MM.1S (cell line): ENCODE data around the gene MSI2.

Source experiments
- DNase-seq: peaks from one replicate; pipeline ENCODE4 v3.0.0-alpha.2; 2015
- H2AFZ ChIP-seq: fragments of 300-600 bp; sonication (generic); 2 replicates; pipeline ENCODE4 v1.6.0; 2016; ENCODE audit warnings: antibody characterized with exemption, low read length
- H3F3A ChIP-seq: fragments of 300-600 bp; sonication (generic); 2 replicates; pipeline ENCODE4 v1.6.1; 2016; ENCODE audit warnings: mild to moderate bottlenecking, antibody characterized with exemption, low read length, moderate library complexity, mixed read lengths; ENCODE audit not compliant: insufficient read depth
- H3K27ac ChIP-seq: fragments of 300-600 bp; sonication (generic); 2 replicates; pipeline ENCODE4 v1.5.1; 2016; ENCODE audit warnings: mild to moderate bottlenecking, low read length
- H3K27me3 ChIP-seq: fragments of 300-600 bp; sonication (generic); replicated peaks from 2 replicates; pipeline ENCODE4 v1.6.0; 2016; ENCODE audit warnings: low read length; ENCODE audit not compliant: insufficient read depth
- H3K36me3 ChIP-seq: fragments of 300-600 bp; sonication (generic); replicated peaks from 2 replicates; pipeline ENCODE4 v1.6.1; 2016; ENCODE audit warnings: mild to moderate bottlenecking, low read length, mixed read lengths; ENCODE audit not compliant: insufficient read depth
- H3K4me1 ChIP-seq: fragments of 300-600 bp; sonication (generic); 2 replicates; pipeline ENCODE4 v1.6.1; 2016; ENCODE audit warnings: low read length, mixed read lengths
- H3K4me2 ChIP-seq: fragments of 300-600 bp; sonication (generic); 2 replicates; pipeline ENCODE4 v1.6.0; 2016; ENCODE audit warnings: low read depth, low read length
- H3K4me3 ChIP-seq: fragments of 300-600 bp; sonication (generic); 2 replicates; pipeline ENCODE4 v1.5.1; 2016; ENCODE audit warnings: low read length, mixed read lengths
- H3K79me2 ChIP-seq: fragments of 300-600 bp; sonication (generic); 2 replicates; pipeline ENCODE4 v1.6.1; 2016; ENCODE audit warnings: mixed run types, low read length, mixed read lengths
- H3K9ac ChIP-seq: fragments of 300-600 bp; sonication (generic); 2 replicates; pipeline ENCODE4 v1.6.1; 2016; ENCODE audit warnings: low read length, mixed read lengths
- H3K9me2 ChIP-seq: fragments of 300-600 bp; sonication (generic); replicated peaks from 2 replicates; pipeline ENCODE4 v1.6.1; 2016; ENCODE audit warnings: mild to moderate bottlenecking, low read length, mixed read lengths; ENCODE audit not compliant: insufficient read depth
- H3K9me3 ChIP-seq: fragments of 300-600 bp; sonication (generic); replicated peaks from 2 replicates; pipeline ENCODE4 v1.6.1; 2016; ENCODE audit warnings: mild to moderate bottlenecking, low read length, mixed read lengths; ENCODE audit not compliant: insufficient read depth
- H4K20me1 ChIP-seq: fragments of 300-600 bp; sonication (generic); 2 replicates; pipeline ENCODE4 v1.6.1; 2016; ENCODE audit warnings: mild to moderate bottlenecking, low read length, moderate library complexity, mixed read lengths; ENCODE audit not compliant: insufficient read depth
- EZH2 ChIP-seq: fragments of 300-600 bp; sonication (generic); optimal IDR thresholded peaks from 2 replicates; pipeline ENCODE3; 2017; ENCODE audit warnings: low read depth, mild to moderate bottlenecking, antibody characterized with exemption, low read length, mixed read lengths
- EZH2phosphoT487 ChIP-seq: fragments of 300-600 bp; sonication (generic); IDR thresholded peaks from 2 replicates; pipeline ENCODE4 v1.6.1; 2018; ENCODE audit warnings: antibody characterized with exemption, low read length
- TF ChIP-seq, protein P1 (sequence below): fragments of 300-600 bp; sonication (generic); IDR thresholded peaks from 2 replicates; pipeline ENCODE4 v1.5.1; 2016; ENCODE audit warnings: antibody characterized with exemption, low read length, mixed read lengths

MSI2 gene

DNA sequence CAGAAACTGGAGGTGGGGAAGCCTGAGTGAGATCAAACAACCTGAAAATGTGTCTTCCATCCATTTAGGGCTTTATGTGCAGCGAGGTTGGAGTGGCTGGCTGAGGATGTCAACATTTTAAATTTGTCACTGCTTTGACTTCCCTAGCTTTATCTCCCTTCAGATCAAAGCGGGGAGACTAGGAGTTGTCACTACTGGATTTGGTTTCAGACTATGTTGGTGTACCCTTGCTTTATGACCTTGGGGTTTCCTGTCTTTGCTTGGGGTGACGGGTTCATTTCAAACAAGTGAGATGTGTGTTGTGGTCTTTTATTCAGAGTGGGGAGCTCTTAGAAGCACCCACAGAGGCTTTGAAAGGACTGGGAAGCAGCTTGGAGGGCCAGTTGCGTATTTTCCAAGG, 25.6 kb downstream of the MSI2 start:
- H2AFZ ChIP-seq = no peak overlapping the region
- H3K4me3 ChIP-seq = no peak overlapping the region
- H3K9me3 ChIP-seq = no peaks in the 10 kb centered on the region
- no peaks in the 10 kb centered on the region for H4K20me1 ChIP-seq
- peaks cover 32% of the 10 kb centered on the region for H3F3A ChIP-seq
- H3K79me2 ChIP-seq = peaks cover 76% of the 10 kb centered on the region
- peaks cover 42% of the 10 kb centered on the region for H3K4me1 ChIP-seq
- H3K36me3 ChIP-seq = 0 out of 2 replicates have a peak, but pooled peaks cover 5% of the 10 kb centered on the region
- H3K27ac ChIP-seq = no peak overlapping the region
- H3K9me2 ChIP-seq = no peaks in the 10 kb centered on the region
- TF ChIP-seq EZH2 (no peak), EZH2phosphoT487 (no peak)
- TF ChIP-seq, protein P1, sequence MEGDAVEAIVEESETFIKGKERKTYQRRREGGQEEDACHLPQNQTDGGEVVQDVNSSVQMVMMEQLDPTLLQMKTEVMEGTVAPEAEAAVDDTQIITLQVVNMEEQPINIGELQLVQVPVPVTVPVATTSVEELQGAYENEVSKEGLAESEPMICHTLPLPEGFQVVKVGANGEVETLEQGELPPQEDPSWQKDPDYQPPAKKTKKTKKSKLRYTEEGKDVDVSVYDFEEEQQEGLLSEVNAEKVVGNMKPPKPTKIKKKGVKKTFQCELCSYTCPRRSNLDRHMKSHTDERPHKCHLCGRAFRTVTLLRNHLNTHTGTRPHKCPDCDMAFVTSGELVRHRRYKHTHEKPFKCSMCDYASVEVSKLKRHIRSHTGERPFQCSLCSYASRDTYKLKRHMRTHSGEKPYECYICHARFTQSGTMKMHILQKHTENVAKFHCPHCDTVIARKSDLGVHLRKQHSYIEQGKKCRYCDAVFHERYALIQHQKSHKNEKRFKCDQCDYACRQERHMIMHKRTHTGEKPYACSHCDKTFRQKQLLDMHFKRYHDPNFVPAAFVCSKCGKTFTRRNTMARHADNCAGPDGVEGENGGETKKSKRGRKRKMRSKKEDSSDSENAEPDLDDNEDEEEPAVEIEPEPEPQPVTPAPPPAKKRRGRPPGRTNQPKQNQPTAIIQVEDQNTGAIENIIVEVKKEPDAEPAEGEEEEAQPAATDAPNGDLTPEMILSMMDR = no peak
- H3K27me3 ChIP-seq = no peaks in the 10 kb centered on the region
- H3K4me2 ChIP-seq = no peak overlapping the region
- DNase-seq = no peak
- no peak overlapping the region for H3K9ac ChIP-seq

DNA sequence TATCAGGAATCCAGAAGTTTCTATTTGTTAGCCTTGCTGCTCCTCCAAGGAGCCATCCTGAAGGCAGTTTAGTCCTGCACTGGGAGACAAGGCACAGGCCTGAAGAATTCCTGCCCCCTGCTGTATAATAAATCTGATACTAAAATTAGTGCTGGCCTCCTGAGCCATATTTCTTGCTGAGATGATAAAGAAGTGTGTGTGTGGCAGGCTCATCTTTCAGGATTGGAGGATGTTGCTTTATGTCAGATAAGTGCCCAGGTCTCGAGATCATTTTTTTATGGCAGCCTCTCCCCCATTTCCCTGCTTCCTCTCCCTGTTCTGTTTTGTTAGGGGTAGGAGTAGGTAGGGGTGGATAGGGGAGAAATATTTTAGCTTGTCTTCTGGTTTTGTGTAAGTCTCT, 26.0 kb downstream of the MSI2 start:
- TF ChIP-seq, protein P1 = no peak
- TF ChIP-seq EZH2 (no peak), EZH2phosphoT487 (no peak)
- Histone ChIP-seq H3K9ac (no peak overlapping the region), H3K4me1 (peaks cover 42% of the 10 kb centered on the region), H2AFZ (no peak overlapping the region), H4K20me1 (no peaks in the 10 kb centered on the region), H3F3A (peaks cover 32% of the 10 kb centered on the region), H3K27ac (no peak overlapping the region), H3K4me3 (no peak overlapping the region), H3K4me2 (no peak overlapping the region), H3K79me2 (peaks cover 80% of the 10 kb centered on the region), H3K9me3 (no peaks in the 10 kb centered on the region), H3K9me2 (no peaks in the 10 kb centered on the region), H3K36me3 (0 out of 2 replicates have a peak, but pooled peaks cover 5% of the 10 kb centered on the region), H3K27me3 (no peaks in the 10 kb centered on the region)
- no peak for DNase-seq

DNA sequence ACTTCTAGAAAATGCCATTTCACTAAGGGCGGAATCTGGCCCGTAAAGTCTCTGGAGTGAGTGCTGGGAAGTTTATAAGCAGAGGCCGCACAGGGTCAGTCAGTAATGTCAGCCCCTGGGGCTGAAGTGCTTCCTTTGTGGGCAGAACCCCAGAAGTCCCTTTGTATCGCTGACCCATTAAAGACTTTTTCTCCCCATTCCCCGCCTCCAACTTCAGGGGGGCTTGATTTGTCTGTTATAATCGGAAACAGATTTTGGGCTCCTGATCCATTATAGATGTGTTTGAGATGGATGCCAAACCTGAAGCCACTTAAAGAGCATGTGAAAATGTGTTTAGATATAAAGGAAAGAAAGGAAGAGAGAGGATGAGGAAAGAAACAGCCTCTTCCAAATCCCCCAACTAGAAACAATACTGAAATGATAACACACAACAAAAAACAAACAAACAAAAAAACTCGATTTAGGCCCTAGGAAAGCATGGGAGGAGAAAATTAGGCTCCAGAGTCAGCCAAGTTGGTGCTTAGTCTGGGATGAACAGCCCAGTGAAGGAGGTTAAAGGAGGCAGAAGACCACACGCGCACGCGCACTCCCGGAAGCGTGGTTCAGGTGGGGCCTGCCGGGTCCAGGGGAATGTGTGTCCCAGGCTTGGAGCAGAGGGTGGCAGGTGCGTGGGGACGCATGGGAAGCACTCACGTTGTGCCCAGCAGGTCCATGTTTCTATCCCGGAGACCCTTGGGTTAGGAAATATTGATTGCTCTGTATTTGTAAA, 27.1 kb downstream of the MSI2 start:
- no peaks in the 10 kb centered on the region for H3K9me2 ChIP-seq
- no peaks in the 10 kb centered on the region for H4K20me1 ChIP-seq
- peaks cover 42% of the 10 kb centered on the region for H3K4me1 ChIP-seq
- TF ChIP-seq, protein P1 = no peak
- TF ChIP-seq EZH2 (no peak), EZH2phosphoT487 (no peak)
- peaks cover 32% of the 10 kb centered on the region for H3F3A ChIP-seq
- peaks cover 81% of the 10 kb centered on the region for H3K79me2 ChIP-seq
- 0 out of 2 replicates have a peak overlapping the region, but pooled peaks have one; percentile 69 for H3K9ac ChIP-seq
- no peak overlapping the region for H2AFZ ChIP-seq
- no peak overlapping the region for H3K4me3 ChIP-seq
- 0 out of 2 replicates have a peak, but pooled peaks cover 5% of the 10 kb centered on the region for H3K36me3 ChIP-seq
- H3K9me3 ChIP-seq = no peaks in the 10 kb centered on the region
- no peaks in the 10 kb centered on the region for H3K27me3 ChIP-seq
- H3K4me2 ChIP-seq = peak overlapping the region; percentile 86; the same call in 1 of the 2 replicates
- no peak for DNase-seq
- H3K27ac ChIP-seq = peak overlapping the region; percentile 92; the same call in 1 of the 2 replicates
